IMR-90 (cell line): ENCODE data around the gene MTM1. TPM values are rescaled to one million over a fixed set of nuclear protein-coding genes. Genes with fewer than 3 reads are reported as not detected.

Experiments used
- ATAC-seq: fragments of 200-7000 bp; cut with Tn5 transposase; 2 replicates; pipeline ENCODE4 v1.9.1; 2020; ENCODE audit warnings: low read depth, mild to moderate bottlenecking, moderate library complexity
- BruUV-seq: library from RNA; stranded (reverse); fragments of 400-500 nt; replicated peaks from 2 replicates; lab custom pipeline; 2021; lab: Mats Ljungman, UMichigan
- CTCF ChIA-PET: fragments of 300-600 bp; formaldehyde crosslinking; extraction: SDS; loops from one replicate; lab custom pipeline; 2021; ENCODE audit warnings: antibody characterized with exemption; lab: Yijun Ruan, JAX
- POLR2A ChIA-PET: fragments of 300-600 bp; sonication (Branson Sonifier 250); formaldehyde crosslinking; loops from one replicate; lab custom pipeline; 2022; ENCODE audit warnings: antibody characterized with exemption; ENCODE audit not compliant: unreplicated experiment; lab: Charles Lee
- DNase-seq: peaks from one replicate; pipeline ENCODE4 v3.0.0; 2013
- H2AFZ ChIP-seq: replicated peaks from 2 replicates; pipeline ENCODE3; 2013; ENCODE audit warnings: low read length, mild to moderate bottlenecking; ENCODE audit not compliant: poor library complexity
- H2AK5ac ChIP-seq: 2 replicates; pipeline ENCODE4 v1.6.1; 2013; ENCODE audit warnings: low read depth, low read length, inconsistent platforms
- H2AK9ac ChIP-seq: replicated peaks from 2 replicates; pipeline ENCODE3; 2013; ENCODE audit warnings: mild to moderate bottlenecking, low read depth, low read length, moderate library complexity; ENCODE audit not compliant: poor library complexity
- H2BK120ac ChIP-seq: 2 replicates; pipeline ENCODE4 v1.6.1; 2013; ENCODE audit warnings: low read depth, low read length, inconsistent platforms
- H2BK15ac ChIP-seq: 3 replicates; pipeline ENCODE4 v1.6.1; 2013; ENCODE audit warnings: low read depth, low read length, inconsistent platforms
- H2BK20ac ChIP-seq: 2 replicates; pipeline ENCODE4 v1.6.1; 2013; ENCODE audit warnings: low read depth, mild to moderate bottlenecking, inconsistent platforms, low read length, moderate library complexity
- H2BK5ac ChIP-seq: 2 replicates; pipeline ENCODE4 v1.6.1; 2013; ENCODE audit warnings: mild to moderate bottlenecking, low read depth, low read length, inconsistent platforms; ENCODE audit not compliant: poor library complexity, severe bottlenecking
- H3K14ac ChIP-seq: replicated peaks from 2 replicates; pipeline ENCODE4 v1.6.1; 2013; ENCODE audit warnings: low read depth, low read length, inconsistent platforms
- H3K18ac ChIP-seq: 2 replicates; pipeline ENCODE4 v1.6.1; 2013; ENCODE audit warnings: low read depth, low read length, control low read depth
- H3K23ac ChIP-seq: 2 replicates; pipeline ENCODE4 v1.6.1; 2013; ENCODE audit warnings: low read depth, low read length, inconsistent platforms
- H3K27ac ChIP-seq: 2 replicates; pipeline ENCODE4 v1.5.1; 2013; ENCODE audit warnings: mild to moderate bottlenecking, control low read depth, low read length; ENCODE audit not compliant: insufficient read depth
- H3K27me3 ChIP-seq: 2 replicates; pipeline ENCODE4 v1.6.1; 2013; ENCODE audit warnings: low read length; ENCODE audit not compliant: control insufficient read depth, insufficient read depth
- H3K36me3 ChIP-seq: 2 replicates; pipeline ENCODE4 v1.6.1; 2013; ENCODE audit warnings: low read length, mixed read lengths; ENCODE audit not compliant: control insufficient read depth, insufficient read depth
- H3K4ac ChIP-seq: 2 replicates; pipeline ENCODE4 v1.6.1; 2013; ENCODE audit warnings: low read depth, low read length, inconsistent platforms
- H3K4me1 ChIP-seq: 2 replicates; pipeline ENCODE4 v1.6.1; 2013; ENCODE audit warnings: low read length, mixed read lengths; ENCODE audit not compliant: control insufficient read depth, insufficient read depth
- H3K4me2 ChIP-seq: 2 replicates; pipeline ENCODE4 v1.6.1; 2013; ENCODE audit warnings: low read depth, mild to moderate bottlenecking, control low read depth, low read length, moderate library complexity
- H3K4me3 ChIP-seq: 2 replicates; pipeline ENCODE4 v1.5.1; 2013; ENCODE audit warnings: low read depth, mild to moderate bottlenecking, control low read depth, low read length, moderate library complexity; ENCODE audit not compliant: insufficient read depth
- H3K56ac ChIP-seq: 2 replicates; pipeline ENCODE4 v1.6.1; 2013; ENCODE audit warnings: low read length, inconsistent platforms; ENCODE audit not compliant: insufficient read depth; ENCODE audit errors: extremely low read depth
- H3K79me1 ChIP-seq, 2 experiments: 2 replicates each; pipeline ENCODE4 v1.6.1; 2013; ENCODE audit warnings: low read length in 2 of 2, inconsistent platforms in 1 of 2, low read depth in 1 of 2
- H3K9ac ChIP-seq: 2 replicates; pipeline ENCODE4 v1.6.1; 2013; ENCODE audit warnings: low read depth, low read length, control low read depth
- H3K9me1 ChIP-seq: 2 replicates; pipeline ENCODE4 v1.6.1; 2013; ENCODE audit warnings: low read length, inconsistent platforms; ENCODE audit not compliant: insufficient read depth
- H3K9me3 ChIP-seq: 2 replicates; pipeline ENCODE4 v1.6.1; 2013; ENCODE audit warnings: low read length; ENCODE audit not compliant: control insufficient read depth, insufficient read depth
- H4K20me1 ChIP-seq: 2 replicates; pipeline ENCODE4 v1.6.1; 2013; ENCODE audit warnings: low read length, inconsistent platforms; ENCODE audit not compliant: insufficient read depth
- H4K5ac ChIP-seq: 2 replicates; pipeline ENCODE4 v1.6.1; 2013; ENCODE audit warnings: mild to moderate bottlenecking, low read depth, low read length, control low read depth
- H4K8ac ChIP-seq, 2 experiments: 2 replicates each; pipeline ENCODE4 v1.6.1; 2013; ENCODE audit warnings: low read depth in 2 of 2, low read length in 2 of 2, control low read depth in 1 of 2, inconsistent platforms in 1 of 2
- H4K91ac ChIP-seq: 2 replicates; pipeline ENCODE4 v1.6.1; 2013; ENCODE audit warnings: low read depth, low read length, inconsistent platforms; ENCODE audit not compliant: insufficient read depth
- BHLHE40 ChIP-seq: fragments of 150-350 bp; IDR thresholded peaks from 2 replicates; pipeline ENCODE4 v1.6.1; 2016; ENCODE audit warnings: mild to moderate bottlenecking, low read depth, low read length
- CHD1 ChIP-seq: IDR thresholded peaks from 2 replicates; pipeline ENCODE4 v1.6.1; 2012; ENCODE audit warnings: low read depth, low read length, improper control_type of control experiment
- CTCF ChIP-seq: conservative IDR thresholded peaks from 2 replicates; pipeline ENCODE4 v1.5.1; 2012; ENCODE audit warnings: mild to moderate bottlenecking, low read depth, low read length, improper control_type of control experiment
- ELK1 ChIP-seq: fragments of 150-350 bp; IDR thresholded peaks from 2 replicates; pipeline ENCODE4 v1.6.1; 2016; ENCODE audit warnings: low read depth, mild to moderate bottlenecking, low read length, moderate library complexity, borderline replicate concordance
- FOS ChIP-seq: fragments of 150-350 bp; IDR thresholded peaks from 2 replicates; pipeline ENCODE4 v1.6.1; 2016; ENCODE audit warnings: low read depth, low read length
- MAZ ChIP-seq: IDR thresholded peaks from 2 replicates; pipeline ENCODE4 v1.6.1; 2012; ENCODE audit warnings: low read depth, mild to moderate bottlenecking, low read length, improper control_type of control experiment, moderate library complexity, borderline replicate concordance
- MXI1 ChIP-seq: IDR thresholded peaks from 2 replicates; pipeline ENCODE4 v1.6.1; 2012; ENCODE audit warnings: low read depth, mild to moderate bottlenecking, low read length, moderate library complexity, borderline replicate concordance
- NFE2L2 ChIP-seq: fragments of 150-350 bp; IDR thresholded peaks from 2 replicates; pipeline ENCODE4 v1.6.1; 2016; ENCODE audit warnings: low read depth, mild to moderate bottlenecking, low read length
- POLR2A ChIP-seq: IDR thresholded peaks from 2 replicates; pipeline ENCODE4 v1.6.1; 2012; ENCODE audit warnings: mild to moderate bottlenecking, low read depth, low read length
- RAD21 ChIP-seq: IDR thresholded peaks from 2 replicates; pipeline ENCODE4 v1.6.1; 2012; ENCODE audit warnings: low read length, improper control_type of control experiment
- RCOR1 ChIP-seq: IDR thresholded peaks from 2 replicates; pipeline ENCODE4 v1.6.1; 2012; ENCODE audit warnings: mild to moderate bottlenecking, low read length, improper control_type of control experiment; ENCODE audit not compliant: insufficient replicate concordance
- RFX5 ChIP-seq: IDR thresholded peaks from 2 replicates; pipeline ENCODE4 v1.8.0; 2012; ENCODE audit warnings: low read depth, mild to moderate bottlenecking, low read length, moderate library complexity
- USF2 ChIP-seq: fragments of 150-350 bp; IDR thresholded peaks from 2 replicates; pipeline ENCODE4 v1.6.1; 2017; ENCODE audit warnings: mild to moderate bottlenecking, antibody characterized with exemption, low read length, low read depth
- WGBS, 2 experiments: methylation state at CpG; one replicate each; pipeline versions ENCODE4 v1.1.5 to v1.1.7; 2013; ENCODE audit warnings: missing lambda C conversion rate in 2 of 2; ENCODE audit not compliant: insufficient read length in 1 of 2; ENCODE audit errors: extremely low coverage in 2 of 2; 5-methylcytosine and 5-hydroxymethylcytosine counted together
- dilution Hi-C: fragments of 300-500 bp; cut with HindIII; formaldehyde crosslinking; loops from one replicate; pipeline ENCODE4 v1.14.3; 2018; ENCODE audit warnings: low sequenced_read_pairs; ENCODE audit not compliant: unreplicated experiment
- in situ Hi-C: fragments of 300-500 bp; cut with MboI; formaldehyde crosslinking; loops from 3 replicates; pipeline ENCODE4 v1.14.3; 2019; ENCODE audit warnings: low sequenced_read_pairs, inconsistent platforms, mixed read lengths
- intact Hi-C: fragments of 100-400 bp; cut with micrococcal nuclease; formaldehyde crosslinking; loops from 2 replicates; pipeline ENCODE4 v1.10.0; 2022
- polyA plus RNA-seq, 3 experiments: library from polyadenylated mRNA; depleted of rRNA; stranded (reverse); fragments of >200 nt; gene quantifications; 2 replicates each; pipeline ENCODE4 v1.2.3, GENCODE V29; 2012; ENCODE audit warnings: low replicate concordance in 1 of 3
- total RNA-seq: library from RNA; depleted of rRNA; stranded (reverse); fragments of >200 nt; gene quantifications from 2 replicates; pipeline ENCODE4 v1.2.3, GENCODE V29; 2012

The MTM1 gene
- total and polyA plus RNA-seq, 2 of the 4 experiments (the other 2 are of a cell fraction) = 3.8 to 5.6 TPM

GRCh38 chrX:150536455-150537116 is 31.8 kb upstream of the MTM1 start:
- Histone ChIP-seq H3K14ac (no peak overlapping the region), H3K9me1 (no peaks in the 10 kb centered on the region), H3K4me1 (no peaks in the 10 kb centered on the region), H2BK20ac (no peak overlapping the region), H4K5ac (no peak overlapping the region), H2AK9ac (no peak overlapping the region), H3K27me3 (no peaks in the 10 kb centered on the region; the same call in 1 of the 2 replicates), H4K8ac (no peak overlapping the region), H3K4ac (no peak overlapping the region), H4K91ac (no peak overlapping the region), H3K56ac (no peak overlapping the region), H4K20me1 (no peaks in the 10 kb centered on the region), H3K27ac (no peak overlapping the region), H2BK120ac (no peak overlapping the region), H3K18ac (no peak overlapping the region), H3K4me2 (no peak overlapping the region), H3K36me3 (no peaks in the 10 kb centered on the region), H3K9ac (no peak overlapping the region), H2AK5ac (no peak overlapping the region), H3K4me3 (no peak overlapping the region), H3K23ac (no peak overlapping the region), H2AFZ (no peak overlapping the region), H3K79me1 (no peaks in the 10 kb centered on the region), H3K9me3 (peaks cover 22% of the 10 kb centered on the region), H2BK15ac (no peak overlapping the region), H2BK5ac (no peak overlapping the region)
- no peak for ATAC-seq
- dilution Hi-C loops (no loop called here), in situ Hi-C loops (no loop called here), intact Hi-C loops (no loop called here)
- DNase-seq = no peak
- WGBS, 2 experiments = no CpG with 5 or more reads among the region's 8 CpGs
- TF ChIP-seq BHLHE40 = no peak
- TF ChIP-seq POLR2A = no peak
- no peak for TF ChIP-seq MXI1
- no peak for TF ChIP-seq CTCF
- no peak for TF ChIP-seq ELK1
- no peak for TF ChIP-seq FOS
- TF ChIP-seq RCOR1 = no peak
- TF ChIP-seq USF2 = no peak
- no peak for TF ChIP-seq NFE2L2
- TF ChIP-seq RFX5 = no peak
- no peak for TF ChIP-seq CHD1
- no peak for TF ChIP-seq MAZ
- TF ChIP-seq RAD21 = no peak
- no TSS peak for BruUV-seq
- ChIA-PET POLR2A (no interaction called here), CTCF (no interaction called here)
